Measurements from ENCODE around the gene EIF4G1.

Gene EIF4G1

DNA sequence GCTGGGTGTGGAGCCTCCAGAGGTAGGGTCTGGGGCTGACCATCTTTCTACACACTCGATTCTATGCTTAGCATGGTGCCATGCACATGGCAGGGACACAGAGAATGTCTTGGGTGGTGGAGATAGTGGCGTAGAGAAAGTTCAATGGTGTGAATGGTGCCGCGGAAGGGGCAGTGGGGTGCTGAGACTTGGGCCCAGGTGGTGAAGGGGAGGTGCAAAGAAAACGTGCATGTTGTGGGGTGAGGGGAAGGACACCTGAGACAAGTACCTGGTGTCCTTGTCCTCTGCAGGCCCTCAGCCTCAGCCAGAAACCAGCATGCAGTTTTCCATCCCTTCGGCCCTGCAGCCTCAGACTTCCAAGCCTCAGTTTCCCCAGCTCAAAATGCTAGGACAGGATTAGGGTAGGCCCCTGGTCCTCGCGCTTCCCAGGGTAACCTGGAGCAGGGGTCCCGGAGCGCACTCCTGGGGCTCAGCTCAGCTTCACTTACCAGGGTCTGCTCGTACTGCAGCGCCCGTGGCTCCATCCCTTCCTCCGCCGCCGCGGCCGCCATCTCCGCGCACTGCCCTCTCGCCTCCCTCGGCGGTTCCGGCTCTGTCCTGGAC lies 46.6 kb downstream of the EIF4G1 start:
- Histone ChIP-seq H3K79me2 (ENCODE audit: insufficient read depth, low read length) (no peaks in the 10 kb centered on the region), H3K4me1 (ENCODE audit: insufficient read depth, low read length, severe bottlenecking) (peaks cover 19% of the 10 kb centered on the region), H3K9me3 (ENCODE audit: low read length) (no peaks in the 10 kb centered on the region), H3K27me3 (ENCODE audit: insufficient read depth, low read length) (peaks cover 5% of the 10 kb centered on the region; the same call in 1 of the 2 replicates), H3K4me2 (ENCODE audit: low read length) (peak overlapping the region; percentile 83), H3K4me3 (ENCODE audit: low read depth, low read length, poor library complexity, severe bottlenecking) (peak overlapping the region; percentile 84), H4K20me1 (ENCODE audit: insufficient read depth, low read length) (no peaks in the 10 kb centered on the region), H2AFZ (ENCODE audit: low read length) (no peak overlapping the region), H3K36me3 (ENCODE audit: insufficient read depth, low read length) (peaks cover 13% of the 10 kb centered on the region), H3K9ac (ENCODE audit: low read length) (peak overlapping the region; percentile 62; the same call in 1 of the 2 replicates), H3F3A (ENCODE audit: insufficient read depth, low read length) (no peaks in the 10 kb centered on the region), H3K27ac (ENCODE audit: low read depth, low read length, poor library complexity, severe bottlenecking) (no peak overlapping the region), H3K9me2 (ENCODE audit: low read depth, low read length) (no peaks in the 10 kb centered on the region)
- TF ChIP-seq, protein P1, sequence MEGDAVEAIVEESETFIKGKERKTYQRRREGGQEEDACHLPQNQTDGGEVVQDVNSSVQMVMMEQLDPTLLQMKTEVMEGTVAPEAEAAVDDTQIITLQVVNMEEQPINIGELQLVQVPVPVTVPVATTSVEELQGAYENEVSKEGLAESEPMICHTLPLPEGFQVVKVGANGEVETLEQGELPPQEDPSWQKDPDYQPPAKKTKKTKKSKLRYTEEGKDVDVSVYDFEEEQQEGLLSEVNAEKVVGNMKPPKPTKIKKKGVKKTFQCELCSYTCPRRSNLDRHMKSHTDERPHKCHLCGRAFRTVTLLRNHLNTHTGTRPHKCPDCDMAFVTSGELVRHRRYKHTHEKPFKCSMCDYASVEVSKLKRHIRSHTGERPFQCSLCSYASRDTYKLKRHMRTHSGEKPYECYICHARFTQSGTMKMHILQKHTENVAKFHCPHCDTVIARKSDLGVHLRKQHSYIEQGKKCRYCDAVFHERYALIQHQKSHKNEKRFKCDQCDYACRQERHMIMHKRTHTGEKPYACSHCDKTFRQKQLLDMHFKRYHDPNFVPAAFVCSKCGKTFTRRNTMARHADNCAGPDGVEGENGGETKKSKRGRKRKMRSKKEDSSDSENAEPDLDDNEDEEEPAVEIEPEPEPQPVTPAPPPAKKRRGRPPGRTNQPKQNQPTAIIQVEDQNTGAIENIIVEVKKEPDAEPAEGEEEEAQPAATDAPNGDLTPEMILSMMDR (IDR thresholded peaks at IDR 0.05; ENCODE audit: low read length), result no peak

DNA sequence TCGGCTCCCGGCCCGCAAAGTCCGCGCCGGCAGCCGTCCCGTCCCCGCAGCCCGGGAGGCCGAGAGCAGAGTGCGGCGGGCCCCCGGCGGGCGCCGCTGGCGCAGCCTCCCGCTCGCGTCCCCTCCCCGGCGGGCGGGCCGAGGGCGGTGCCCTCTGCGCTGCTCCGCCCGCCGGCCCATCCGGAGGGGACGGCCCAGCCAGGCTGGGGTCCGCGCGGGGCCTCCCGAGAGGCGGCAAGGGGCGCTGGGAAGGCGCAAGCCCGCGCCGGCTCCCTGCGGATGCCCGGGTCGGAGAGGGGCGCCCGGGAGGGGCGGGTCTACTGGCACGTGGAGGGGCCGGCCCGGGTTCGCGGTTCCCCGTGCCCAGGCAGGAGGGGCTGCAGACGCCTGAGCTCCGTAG lies 47.1 kb downstream of the EIF4G1 start, which contains the start of the genes CLCN2 and POLR2H:
Gene CLCN2 (minus strand): TSS at position 74 of the 400 bp plus-strand sequence. CDS start 126 bp downstream, outside the sequence.
Gene POLR2H (plus strand): TSS at position 179 of the 400 bp plus-strand sequence. CDS start 1,783 bp downstream, outside the sequence.
- Histone ChIP-seq H3F3A (ENCODE audit: insufficient read depth, low read length) (no peaks in the 10 kb centered on the region), H2AFZ (ENCODE audit: low read length) (no peak within 1 kb of the TSS), H4K20me1 (ENCODE audit: insufficient read depth, low read length) (no peaks in the 10 kb centered on the region), H3K79me2 (ENCODE audit: insufficient read depth, low read length) (no peaks in the 10 kb centered on the region), H3K27ac (ENCODE audit: low read depth, low read length, poor library complexity, severe bottlenecking) (peak within 1 kb of the TSS; percentile 17), H3K9me3 (ENCODE audit: low read length) (no peaks in the 10 kb centered on the region), H3K27me3 (ENCODE audit: insufficient read depth, low read length) (peaks cover 5% of the 10 kb centered on the region; the same call in 1 of the 2 replicates), H3K9me2 (ENCODE audit: low read depth, low read length) (no peaks in the 10 kb centered on the region), H3K36me3 (ENCODE audit: insufficient read depth, low read length) (peaks cover 16% of the 10 kb centered on the region), H3K9ac (ENCODE audit: low read length) (peak within 1 kb of the TSS; percentile 70), H3K4me1 (ENCODE audit: insufficient read depth, low read length, severe bottlenecking) (peaks cover 19% of the 10 kb centered on the region), H3K4me3 (ENCODE audit: low read depth, low read length, poor library complexity, severe bottlenecking) (peak within 1 kb of the TSS; percentile 84), H3K4me2 (ENCODE audit: low read length) (peak within 1 kb of the TSS; percentile 83)
- TF ChIP-seq, protein P1 (IDR thresholded peaks at IDR 0.05; ENCODE audit: low read length), result no peak
- no peak for TF ChIP-seq EZH2 (IDR thresholded peaks at IDR 0.05; ENCODE audit: borderline replicate concordance, low read length)

DNA sequence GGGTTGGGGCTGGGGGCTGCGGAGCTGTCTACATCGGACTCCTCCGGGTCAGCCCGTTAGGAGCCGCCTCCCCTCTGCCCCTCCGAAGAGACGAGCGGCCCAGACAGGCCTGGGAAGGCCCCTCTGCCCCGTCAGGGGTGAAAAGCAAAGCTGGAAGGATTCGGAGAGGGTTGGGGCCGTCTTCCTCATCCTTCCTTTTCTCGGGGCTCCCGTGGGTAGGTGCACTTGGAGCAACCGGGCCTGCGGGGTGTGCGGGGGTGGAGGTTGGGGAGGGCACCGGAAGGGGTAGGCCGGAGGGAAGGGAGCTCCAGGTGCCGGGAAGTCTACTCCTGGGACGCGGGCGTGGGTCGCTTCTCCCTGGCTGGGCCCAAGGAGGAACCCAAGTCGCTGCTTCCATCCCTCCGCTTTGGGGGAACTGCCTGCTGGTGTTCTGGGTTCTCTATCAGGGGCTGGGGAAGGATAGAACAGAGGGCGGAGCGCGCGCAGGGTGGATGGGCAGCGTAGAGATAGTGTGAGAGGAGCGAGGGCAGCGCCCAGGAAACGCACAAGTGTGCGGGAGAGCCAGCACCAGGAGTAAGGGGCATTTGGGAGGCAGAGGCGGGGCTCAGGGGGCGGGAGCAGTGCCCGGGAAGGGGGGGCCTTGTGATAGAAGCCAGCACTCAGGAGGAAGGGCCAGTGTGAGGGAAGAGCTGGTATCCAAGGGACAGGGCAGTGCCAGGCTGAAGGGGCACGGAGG lies 47.7 kb downstream of the EIF4G1 start:
- peak overlapping the region; percentile 70 for H3K9ac ChIP-seq (ENCODE audit: low read length)
- H3K36me3 ChIP-seq (ENCODE audit: insufficient read depth, low read length), result peaks cover 21% of the 10 kb centered on the region
- H3K27me3 ChIP-seq (ENCODE audit: insufficient read depth, low read length), result peaks cover 5% of the 10 kb centered on the region; the same call in 1 of the 2 replicates
- H3K4me2 ChIP-seq (ENCODE audit: low read length), result peak overlapping the region; percentile 83
- peaks cover 19% of the 10 kb centered on the region for H3K4me1 ChIP-seq (ENCODE audit: insufficient read depth, low read length, severe bottlenecking)
- TF ChIP-seq, protein P1 (IDR thresholded peaks at IDR 0.05; ENCODE audit: low read length), result no peak
- TF ChIP-seq EZH2 (IDR thresholded peaks at IDR 0.05; ENCODE audit: borderline replicate concordance, low read length), result no peak
- H3K9me3 ChIP-seq (ENCODE audit: low read length), result no peaks in the 10 kb centered on the region
- H2AFZ ChIP-seq (ENCODE audit: low read length), result no peak overlapping the region
- no peaks in the 10 kb centered on the region for H3F3A ChIP-seq (ENCODE audit: insufficient read depth, low read length)
- no peaks in the 10 kb centered on the region for H4K20me1 ChIP-seq (ENCODE audit: insufficient read depth, low read length)
- H3K4me3 ChIP-seq (ENCODE audit: low read depth, low read length, poor library complexity, severe bottlenecking), result peak overlapping the region; percentile 84
- no peaks in the 10 kb centered on the region for H3K79me2 ChIP-seq (ENCODE audit: insufficient read depth, low read length)
- H3K9me2 ChIP-seq (ENCODE audit: low read depth, low read length), result no peaks in the 10 kb centered on the region
- H3K27ac ChIP-seq (ENCODE audit: low read depth, low read length, poor library complexity, severe bottlenecking), result peak overlapping the region; percentile 17

Measured in OCI-LY1 (cell line).